GDM1 (cell line): Measurements from ENCODE around the gene ISX.
"Not testable (repeated sequence)": the region's sequence is repeated elsewhere in the genome, so short reads cannot be mapped to it uniquely, and the experiment has no call there.

ENCODE experiments used
- DNase-seq: peaks from one replicate; lab custom pipeline; 2025; lab: John Stamatoyannopoulos, UW

The ISX gene

GRCh38 chr22:35065796-35066218 lies at the start of gene ISX:
Gene ISX (plus strand): TSS chr22:35066158. CDS start chr22:35067088, 930 bp downstream.
- DNase-seq = no peak

- DNase-seq = no peak
These were observed 49.0 kb upstream of the ISX start for GRCh38 chr22:35016909-35017308.

- DNase-seq = no peak
These were observed 47.0 kb upstream of the ISX start for GRCh38 chr22:35018995-35019394.

- no peak for DNase-seq
These were observed 45.4 kb upstream of the ISX start for GRCh38 chr22:35020517-35020916.

- no peak for DNase-seq
These were observed 44.8 kb upstream of the ISX start for GRCh38 chr22:35021161-35021560.

- no peak for DNase-seq
These were observed 43.7 kb upstream of the ISX start for GRCh38 chr22:35022291-35022690.

- DNase-seq = no peak
These were observed 42.1 kb upstream of the ISX start for GRCh38 chr22:35023692-35024363.

GRCh38 chr22:35024364-35024692 lies 41.6 kb upstream of the ISX start:
- DNase-seq = no peak

GRCh38 chr22:35030112-35030511 lies 35.8 kb upstream of the ISX start:
- DNase-seq = not testable (repeated sequence)

- no peak for DNase-seq
These were observed 33.4 kb upstream of the ISX start for GRCh38 chr22:35032571-35032970.

GRCh38 chr22:35033635-35034296 lies 32.2 kb upstream of the ISX start:
- DNase-seq = no peak

GRCh38 chr22:35034963-35035362 lies 31.0 kb upstream of the ISX start:
- no peak for DNase-seq

GRCh38 chr22:35037089-35037488 lies 28.9 kb upstream of the ISX start:
- no peak for DNase-seq

GRCh38 chr22:35039625-35040024 lies 26.3 kb upstream of the ISX start:
- no peak for DNase-seq

GRCh38 chr22:35043252-35043933 lies 22.6 kb upstream of the ISX start:
- no peak for DNase-seq

GRCh38 chr22:35043934-35044319 lies 22.0 kb upstream of the ISX start:
- DNase-seq = no peak

- DNase-seq = no peak
These were observed 21.2 kb upstream of the ISX start for GRCh38 chr22:35044607-35045390.

- no peak for DNase-seq
These were observed 20.5 kb upstream of the ISX start for GRCh38 chr22:35045451-35045850.

- no peak for DNase-seq
These were observed 19.1 kb upstream of the ISX start for GRCh38 chr22:35046744-35047462.

- DNase-seq = not testable (repeated sequence)
These were observed 15.9 kb upstream of the ISX start for GRCh38 chr22:35050038-35050437.

- no peak for DNase-seq
These were observed 14.9 kb upstream of the ISX start for GRCh38 chr22:35051013-35051535.

- DNase-seq = no peak
These were observed 14.2 kb upstream of the ISX start for GRCh38 chr22:35051791-35052190.
